C4-2B (cell line): Measurements from ENCODE around the gene CALCOCO1.

Experiments
- CTCF ChIP-seq: fragments of 450-650 bp; conservative IDR thresholded peaks from 2 replicates; pipeline ENCODE4 v1.5.1; 2017; ENCODE audit warnings: mild to moderate bottlenecking
- ZFX ChIP-seq: fragments of 450-650 bp; IDR thresholded peaks from 2 replicates; pipeline ENCODE4 v1.6.1; 2017

DNA sequence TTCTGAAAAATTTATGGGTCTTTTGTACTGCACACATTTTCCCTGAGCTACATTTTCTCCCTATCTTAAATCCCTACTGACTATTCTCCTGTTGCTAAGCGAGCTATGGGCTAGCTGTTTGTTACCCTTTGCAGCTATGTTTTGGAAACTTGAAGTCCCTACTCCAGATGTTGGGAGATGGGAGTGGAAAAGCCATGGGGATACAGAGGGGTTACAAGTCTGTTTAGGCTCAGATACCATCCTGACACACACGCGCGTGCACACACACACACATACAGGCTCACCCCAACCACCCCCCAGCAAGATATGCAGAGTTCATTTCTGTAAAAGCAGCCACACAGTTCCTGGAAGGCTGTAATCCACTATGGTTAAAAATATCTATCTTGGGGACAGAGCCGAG, 67.2 kb downstream of the CALCOCO1 start:
- TF ChIP-seq CTCF (no peak), ZFX (no peak)
